COLO668 (cell line): ENCODE measurements around the gene TBKBP1.

Experiments
- DNase-seq: peaks from one replicate; lab custom pipeline; 2025; ENCODE audit not compliant: unreplicated experiment; lab: John Stamatoyannopoulos, UW

TBKBP1 gene

GRCh38 chr17:47713980-47714700 is 20.2 kb downstream of the TBKBP1 start:
- no peak for DNase-seq

DNA sequence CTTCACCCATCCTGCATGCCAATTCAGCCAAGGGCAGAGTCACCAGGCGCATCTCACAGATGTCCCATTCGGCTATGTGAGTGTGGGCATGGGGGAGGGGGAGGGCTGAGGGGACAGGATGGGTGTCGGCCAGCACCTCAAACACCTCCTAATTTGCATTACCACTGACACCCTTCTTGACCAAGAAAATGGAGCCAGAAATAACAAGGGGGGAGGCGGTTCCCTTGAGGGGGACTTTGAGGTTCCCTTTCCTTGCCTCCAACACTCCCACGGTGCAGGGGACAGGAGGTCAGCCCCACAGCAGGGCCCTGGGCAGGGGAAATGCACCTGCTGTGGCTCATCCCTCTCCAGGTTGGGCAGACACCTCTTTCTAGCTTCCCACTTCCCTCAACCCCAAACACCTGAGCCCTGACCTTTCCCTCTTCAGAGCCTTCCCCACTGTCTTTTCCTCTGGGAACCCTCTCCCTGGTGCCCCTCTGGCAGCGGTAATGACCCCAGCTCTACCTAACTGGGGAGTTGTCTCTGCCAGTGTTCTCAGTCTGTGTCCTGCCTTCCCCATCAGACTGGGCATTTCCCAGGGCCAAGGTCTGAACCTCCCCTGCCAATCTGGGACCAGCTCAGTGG is 20.9 kb downstream of the TBKBP1 start:
- no peak for DNase-seq

DNA sequence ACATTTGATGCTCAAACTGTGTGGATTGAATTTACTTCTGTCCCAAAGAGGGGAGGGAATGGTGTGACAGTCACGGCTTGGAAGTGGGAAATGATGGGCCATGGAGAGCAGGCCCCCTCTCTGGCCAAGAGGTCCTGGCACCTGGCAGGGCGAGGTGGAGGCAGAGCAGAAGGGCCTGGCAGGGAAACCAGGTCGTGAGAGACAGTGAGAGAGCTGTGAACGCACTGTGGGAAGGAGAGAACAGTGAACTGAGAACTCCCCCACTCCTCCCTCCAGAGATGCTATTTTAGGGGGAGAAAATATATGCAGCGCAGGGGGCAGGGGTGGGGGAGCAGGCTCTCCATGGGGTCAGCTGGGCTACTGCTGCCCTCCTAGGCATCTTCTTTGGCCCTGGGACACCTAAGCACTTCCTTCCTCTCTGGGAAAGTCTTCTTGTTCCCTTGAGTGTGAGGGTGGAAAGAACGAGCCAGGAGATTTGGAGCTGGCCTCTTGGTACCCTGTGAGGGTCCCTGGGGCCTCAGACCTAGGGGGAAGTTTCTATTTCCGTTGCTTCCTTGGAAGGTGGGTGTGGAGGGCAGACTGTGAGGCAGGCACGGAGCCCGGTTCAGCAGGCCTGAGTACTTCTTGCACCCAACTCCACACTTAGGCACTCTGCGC is 21.8 kb downstream of the TBKBP1 start:
- no peak for DNase-seq

DNA sequence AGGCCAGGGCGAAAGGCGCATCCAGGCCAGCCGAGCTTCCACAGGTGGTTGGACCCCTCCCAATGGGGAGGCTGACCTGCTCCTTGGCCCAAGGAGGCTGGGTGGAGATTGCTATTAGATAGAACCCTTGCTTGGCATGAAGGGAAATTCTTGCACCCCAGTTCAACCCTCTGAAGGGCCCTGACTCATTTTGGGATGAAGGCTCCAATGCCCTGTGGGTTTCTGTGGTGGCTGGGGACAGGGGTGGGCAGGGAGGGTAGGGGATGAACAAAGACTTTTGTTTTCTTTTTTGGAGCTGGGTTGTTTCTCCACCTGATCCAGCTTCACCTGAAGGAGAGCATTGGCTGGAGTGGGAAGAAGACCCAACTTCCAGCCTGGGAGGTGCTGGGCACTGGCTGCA is 22.4 kb downstream of the TBKBP1 start:
- DNase-seq, result no peak

DNA sequence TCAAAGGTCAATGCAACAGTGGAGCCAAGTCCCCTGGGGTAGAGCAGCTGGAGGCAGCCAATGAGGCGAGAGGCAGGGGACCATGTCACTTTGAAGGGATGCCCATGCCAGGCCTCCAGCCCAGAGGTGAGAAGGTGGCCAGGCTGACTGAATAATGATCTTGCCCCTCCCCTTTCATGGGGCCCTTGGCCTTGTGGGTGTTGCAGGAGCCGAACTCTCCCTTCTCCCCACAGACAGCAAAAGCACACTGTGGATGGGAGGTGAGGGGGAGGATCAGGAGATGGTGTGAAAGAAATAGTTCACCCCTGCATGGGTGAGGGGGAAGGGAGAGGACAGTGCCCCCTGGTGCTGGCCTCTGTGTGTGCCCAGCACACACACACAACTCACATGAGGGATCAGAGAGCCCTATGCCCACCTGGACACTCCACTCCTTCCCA is 23.3 kb downstream of the TBKBP1 start:
- no peak for DNase-seq

DNA sequence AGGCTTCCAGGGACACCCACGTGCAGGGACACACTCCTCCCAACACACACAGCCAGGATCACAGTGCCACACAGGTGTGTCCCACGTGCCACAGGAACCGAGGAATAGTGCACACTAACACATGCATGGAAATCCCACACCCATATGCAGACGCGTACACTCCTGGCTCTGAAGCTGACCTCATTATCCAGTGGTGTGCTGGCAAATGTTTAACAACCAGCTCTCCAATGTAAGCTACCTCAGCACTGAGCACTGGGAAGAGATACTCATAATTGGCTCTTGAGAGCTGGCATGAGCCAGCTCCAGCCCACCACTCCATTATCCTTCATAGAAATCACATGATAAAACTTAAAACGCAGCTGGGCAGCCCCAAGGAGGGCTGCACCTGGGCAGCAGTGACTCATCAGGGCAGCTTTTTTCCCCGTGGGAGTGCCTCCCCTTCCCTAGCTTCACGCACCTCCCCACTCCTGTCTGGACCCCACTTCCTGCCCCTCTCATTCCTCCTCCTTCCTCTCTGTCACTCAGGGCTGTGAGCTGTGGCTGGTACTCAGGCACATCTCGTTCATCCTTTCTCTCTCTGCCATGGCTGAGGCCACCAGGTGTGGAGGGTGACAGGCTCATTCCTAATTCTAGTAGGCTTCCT is 24.1 kb downstream of the TBKBP1 start:
- DNase-seq, result no peak

DNA sequence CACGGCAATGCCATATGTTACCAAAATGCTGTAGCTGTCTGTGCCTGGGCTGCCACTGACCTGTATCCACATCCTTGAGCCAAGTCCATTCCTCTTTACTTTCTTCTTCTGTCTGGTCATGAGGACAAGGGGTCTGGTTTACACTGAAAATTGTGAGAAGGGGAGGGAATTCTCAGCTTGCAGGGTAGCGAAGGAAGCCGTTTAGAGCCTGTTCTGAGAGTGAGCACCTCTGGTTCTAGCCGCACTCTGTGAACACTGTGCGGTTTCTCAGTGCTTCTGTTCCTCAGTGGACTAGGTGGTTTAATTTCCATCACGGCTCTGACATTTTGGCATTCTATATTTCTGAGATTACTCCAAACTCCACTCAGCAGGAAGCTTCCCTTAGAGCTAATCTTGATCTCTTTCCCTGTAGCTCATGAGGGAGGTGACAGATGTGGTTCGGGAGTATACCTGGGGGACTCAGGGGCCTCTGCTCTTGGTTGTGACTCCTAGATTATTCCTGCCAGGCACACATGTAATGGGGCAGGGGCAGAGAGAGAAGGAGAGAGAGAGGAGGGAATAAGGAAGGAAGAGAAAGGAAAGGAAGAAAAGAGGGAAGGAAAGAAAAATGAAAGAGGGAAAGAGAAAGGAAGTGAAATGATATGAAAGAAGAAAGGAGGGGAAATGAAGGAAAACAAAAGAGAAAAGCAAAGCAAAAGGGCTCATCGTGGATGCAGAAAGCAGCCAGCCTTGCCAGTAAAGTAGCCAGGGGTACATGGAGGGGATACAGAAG is 24.9 kb downstream of the TBKBP1 start:
- DNase-seq, result no peak

- no peak for DNase-seq
Observed at GRCh38 chr17:47719411-47720152, 25.6 kb downstream of the TBKBP1 start.

DNA sequence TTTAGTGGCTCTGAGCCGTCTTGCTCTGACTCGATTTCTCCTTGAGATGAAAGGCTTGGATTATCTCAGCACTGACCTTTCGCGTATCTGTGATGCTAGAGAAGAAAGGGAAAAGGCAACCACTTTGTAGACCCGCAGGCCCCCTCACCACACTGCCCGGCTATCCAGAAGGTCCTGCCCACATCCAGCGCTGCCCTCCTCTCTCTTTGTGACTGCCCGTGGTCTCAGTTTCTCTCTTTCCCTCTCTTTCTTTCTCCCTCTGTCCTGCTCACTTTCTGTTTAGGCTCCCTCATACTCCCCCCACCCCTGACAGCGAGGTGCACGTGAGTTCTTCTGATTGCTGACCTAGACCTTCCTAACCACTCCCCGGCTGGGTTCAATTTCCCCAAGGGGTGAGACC is 26.2 kb downstream of the TBKBP1 start:
- no peak for DNase-seq

DNA sequence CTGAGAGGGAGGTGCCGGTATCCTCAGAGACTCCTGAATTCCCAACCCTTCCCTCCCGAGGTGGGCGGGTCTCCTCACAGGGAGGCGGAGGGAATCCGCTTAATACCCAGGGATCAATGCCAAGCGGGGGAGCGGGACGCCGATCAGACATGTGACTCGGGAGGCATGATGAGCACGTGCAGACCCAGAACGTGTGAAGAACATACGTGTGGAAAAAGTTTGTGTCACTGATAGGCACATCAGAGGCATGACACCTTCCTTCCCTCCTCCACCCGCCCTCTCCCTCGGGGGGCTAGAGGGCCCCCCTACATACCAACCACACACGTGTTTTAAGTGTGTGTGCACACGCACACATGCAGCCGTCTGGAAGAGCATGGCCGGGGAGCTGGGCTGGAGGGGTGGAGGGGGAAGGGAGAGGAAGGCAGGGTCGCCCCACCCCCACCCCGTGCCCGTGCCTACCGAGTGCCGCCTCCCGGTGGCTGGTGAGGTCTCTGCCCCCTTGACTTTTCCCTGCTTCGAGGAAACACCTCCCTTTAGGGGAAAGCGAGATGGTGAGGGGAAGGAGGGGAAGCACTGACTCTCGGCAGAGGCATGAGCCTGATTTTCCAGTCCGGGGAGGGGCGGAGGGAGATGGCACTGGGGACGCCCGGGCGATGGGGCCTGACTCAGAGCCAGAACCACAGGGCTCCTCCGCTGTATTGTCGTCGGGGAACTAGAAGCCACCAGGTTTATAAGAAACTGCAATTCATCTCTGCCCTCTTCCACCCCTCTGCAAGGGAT is 27.0 kb downstream of the TBKBP1 start:
- DNase-seq, result no peak

DNA sequence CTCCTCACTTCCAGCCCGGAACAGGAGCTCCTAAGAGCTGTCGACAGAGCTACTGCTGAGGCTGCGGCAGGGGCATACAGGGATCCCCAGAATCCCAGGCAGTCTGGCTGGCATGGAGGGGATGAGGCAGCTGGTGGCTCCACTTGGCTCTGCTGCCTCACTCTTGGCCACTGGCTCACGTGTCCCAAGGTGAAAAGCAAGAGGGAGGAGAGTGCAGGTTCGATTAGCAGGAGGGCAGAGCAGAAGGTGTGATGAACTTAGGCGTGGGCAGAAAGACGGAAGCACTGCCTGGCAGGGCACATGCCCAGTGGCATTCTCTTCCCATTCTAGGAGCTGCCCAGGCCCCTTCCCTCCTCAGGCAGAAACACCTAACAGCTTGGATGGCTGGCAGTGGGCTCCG is 27.8 kb downstream of the TBKBP1 start:
- no peak for DNase-seq

DNA sequence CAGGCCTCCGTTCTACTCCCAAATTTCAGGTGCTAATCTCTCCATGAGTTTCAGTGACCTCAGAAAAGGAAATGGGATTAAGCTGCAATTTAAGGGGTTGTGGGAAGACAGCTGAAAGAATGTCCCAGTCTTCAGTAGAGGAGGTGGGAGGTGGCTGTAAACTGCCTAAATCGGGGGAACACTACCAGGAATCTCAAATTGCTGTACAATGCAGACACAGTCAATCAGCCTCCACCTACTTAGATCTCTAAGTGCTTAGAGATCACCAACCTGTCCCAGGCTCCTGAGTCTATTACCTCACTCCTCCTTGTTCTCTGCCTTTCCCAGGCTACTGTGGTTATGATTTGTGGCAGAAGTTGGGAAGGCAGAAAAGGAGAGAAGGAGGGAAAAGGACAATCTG is 30.7 kb downstream of the TBKBP1 start:
- DNase-seq, result no peak

GRCh38 chr17:47725446-47726111 is 31.6 kb downstream of the TBKBP1 start:
- no peak for DNase-seq

GRCh38 chr17:47726796-47727703 is 33.1 kb downstream of the TBKBP1 start:
- DNase-seq, result no peak

DNA sequence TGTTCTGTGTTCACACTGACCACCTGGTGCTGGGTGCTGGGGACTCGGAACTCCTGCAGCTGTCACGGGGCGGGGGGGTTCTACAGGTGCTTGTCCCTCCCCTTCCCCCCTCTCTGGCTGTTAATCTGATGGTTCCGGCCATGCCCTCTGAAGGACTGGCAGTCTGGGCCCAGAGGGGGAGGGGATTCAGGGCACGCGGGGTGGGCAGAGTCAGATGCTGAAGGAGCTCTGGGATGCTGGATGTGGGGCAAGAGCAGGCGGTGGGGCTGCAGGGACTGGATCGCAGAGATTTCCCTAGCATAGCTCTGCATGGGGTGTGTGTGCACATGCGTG is 33.7 kb downstream of the TBKBP1 start:
- no peak for DNase-seq

GRCh38 chr17:47728214-47728877 is 34.4 kb downstream of the TBKBP1 start:
- no peak for DNase-seq

DNA sequence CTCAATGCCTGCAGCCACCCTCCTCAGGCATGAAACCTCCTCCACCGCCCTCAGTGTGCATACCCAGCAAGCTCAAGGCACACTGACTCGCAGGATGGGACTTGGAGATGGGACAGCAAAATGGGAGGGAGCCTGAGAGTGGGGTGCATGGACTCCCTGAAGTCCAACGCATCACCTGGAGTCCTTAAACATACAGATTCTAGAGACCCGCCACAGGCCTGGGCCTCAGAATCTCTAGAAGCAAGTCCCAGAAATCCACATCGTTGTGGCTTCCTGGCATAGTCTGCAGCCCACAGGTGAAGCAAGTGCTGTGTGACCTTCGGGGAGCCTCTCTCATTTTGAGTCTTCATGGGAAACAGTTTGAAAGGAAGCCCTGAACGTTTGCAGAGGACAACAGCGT is 35.5 kb downstream of the TBKBP1 start:
- no peak for DNase-seq

DNA sequence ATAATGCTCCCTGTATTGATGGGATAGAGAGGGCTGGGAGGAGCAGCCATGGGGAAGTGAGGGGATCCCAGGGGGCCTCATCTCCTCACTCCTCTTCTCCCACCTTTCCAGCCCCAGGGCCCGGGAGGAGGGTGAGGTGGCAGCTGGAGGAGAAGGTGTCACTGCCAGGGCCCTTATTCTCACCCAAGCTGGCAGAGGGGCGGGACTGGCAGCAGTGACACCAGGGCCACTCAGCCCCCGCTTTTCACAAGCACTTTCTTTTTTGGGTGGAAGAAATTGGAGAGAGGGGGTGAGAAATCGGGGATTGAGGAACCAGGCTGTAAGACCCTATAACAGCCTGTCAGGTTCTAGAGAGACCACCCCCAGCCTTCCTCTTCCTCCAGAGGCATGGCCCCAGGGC is 36.7 kb downstream of the TBKBP1 start:
- DNase-seq, result no peak
